ENCODE data around the gene FIBCD1. TPM values are rescaled to one million over a fixed set of nuclear protein-coding genes. Genes with fewer than 3 reads are reported as not detected.

Gene FIBCD1
- total and polyA plus RNA-seq, 2 of the 8 experiments (the other 6 are each of a cell fraction or from before 2014, with no cell fraction given) = 6.1 to 8.8 TPM

DNA sequence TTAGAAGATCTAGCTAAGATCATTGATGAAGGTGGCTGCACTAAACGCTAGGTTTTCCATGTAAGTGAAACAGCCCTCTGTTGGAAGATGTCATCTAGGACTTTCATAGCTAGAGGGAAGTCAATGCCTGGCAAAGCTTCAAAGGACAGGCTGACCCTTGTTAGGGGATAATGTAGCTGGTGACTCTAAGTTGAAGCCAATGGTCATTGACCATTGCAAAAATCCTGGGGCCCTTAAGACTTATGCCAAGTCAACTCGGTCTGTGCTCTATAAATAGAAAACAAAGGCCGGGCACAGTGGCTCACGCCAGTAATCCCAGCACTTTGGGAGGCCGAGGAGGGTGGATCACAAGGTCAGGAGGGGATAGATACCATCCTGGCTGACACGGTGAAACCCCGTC, 26.6 kb upstream of the FIBCD1 start:
- no peak overlapping the region for H2BK12ac ChIP-seq (ENCODE audit: low read depth, low read length)
- H3K18ac ChIP-seq (ENCODE audit: extremely low read depth, low read length) = no peak overlapping the region
- H3K4me3 ChIP-seq (ENCODE audit: extremely low read depth in 1 of 4, insufficient read depth in 2 of 4, low read depth in 3 of 4, low read length in 4 of 4) = no peak overlapping the region
- no peaks in the 10 kb centered on the region for H3K36me3 ChIP-seq (ENCODE audit: control insufficient read depth in 2 of 4, insufficient read depth in 4 of 4, low read length in 3 of 4)
- H3K4me2 ChIP-seq (ENCODE audit: insufficient read depth in 1 of 2, low read depth in 2 of 2, low read length in 2 of 2) = no peak overlapping the region
- no peak overlapping the region for H2AK5ac ChIP-seq (ENCODE audit: low read depth, low read length)
- no peak overlapping the region for H3K27ac ChIP-seq (ENCODE audit: low read depth, low read length)
- no peaks in the 10 kb centered on the region for H3K79me2 ChIP-seq (ENCODE audit: control insufficient read depth in 1 of 2, insufficient read depth in 2 of 2, low read length in 2 of 2)
- H3K27me3 ChIP-seq (replicated peaks in 1 of 4; ENCODE audit: control insufficient read depth in 3 of 4, extremely low read depth in 1 of 4, insufficient read depth in 3 of 4, low read length in 3 of 4) = no peaks in the 10 kb centered on the region
- no peak overlapping the region for H2BK120ac ChIP-seq (replicated peaks; ENCODE audit: low read depth, low read length)
- H3K9me3 ChIP-seq (ENCODE audit: insufficient read depth in 2 of 2, low read depth in 1 of 2, low read length in 1 of 2) = no peaks in the 10 kb centered on the region
- H3K4me1 ChIP-seq (replicated peaks in 1 of 4; ENCODE audit: control insufficient read depth in 3 of 4, insufficient read depth in 4 of 4, low read length in 3 of 4) = no peaks in the 10 kb centered on the region
- H2BK5ac ChIP-seq (ENCODE audit: low read depth, low read length) = no peak overlapping the region
- H3K56ac ChIP-seq (replicated peaks; ENCODE audit: insufficient read length, low read depth, low read length) = no peak overlapping the region
- H3K23me2 ChIP-seq (ENCODE audit: low read depth, low read length) = no peaks in the 10 kb centered on the region
- no peak overlapping the region for H2BK15ac ChIP-seq (ENCODE audit: low read length)
- no peak overlapping the region for H2BK20ac ChIP-seq (ENCODE audit: low read length)
- no peaks in the 10 kb centered on the region for H4K20me1 ChIP-seq (replicated peaks in 1 of 2; ENCODE audit: control insufficient read depth in 1 of 2, insufficient read depth in 2 of 2, low read length in 2 of 2)
- H2AFZ ChIP-seq (ENCODE audit: low read length) = no peak overlapping the region
- ChIA-PET POLR2A (ENCODE audit: partially characterized antibody) (interaction anchor here (1.2 to 1.3 kb wide), 2 partner anchors 14 to 139 kb away, joined by 3 read pairs; no protein-coding TSS in a partner anchor), CTCF (ENCODE audit: partially characterized antibody) (interaction anchor here (0.6 to 1.6 kb wide), 12 partner anchors 11 to 505 kb away, joined by 3 to 6 read pairs (median 4); no protein-coding TSS in a partner anchor)
- 92% methylated on average over 6 of the region's 7 CpGs; no CpG with 5 or more reads in 1 of the 2 experiments for WGBS, 2 experiments (ENCODE audit: extremely low coverage in 1 of 2, insufficient coverage in 1 of 2, insufficient read length in 1 of 2, insufficient replicate concordance in 2 of 2, low coverage in 1 of 2, low lambda C conversion rate in 2 of 2, missing lambda C conversion rate in 1 of 2)
- H3K23ac ChIP-seq (ENCODE audit: insufficient read length) = no peak overlapping the region
- no peak overlapping the region for H3K14ac ChIP-seq (ENCODE audit: insufficient read length)
- no peak overlapping the region for H4K5ac ChIP-seq (ENCODE audit: insufficient read length, low read depth, low read length)
- no peak overlapping the region for H4K91ac ChIP-seq (replicated peaks; ENCODE audit: insufficient read length, low read length)
- no peak overlapping the region for H3K4ac ChIP-seq (replicated peaks; ENCODE audit: insufficient read length, low read depth, low read length)
- H3K79me1 ChIP-seq (ENCODE audit: low read depth, low read length) = no peaks in the 10 kb centered on the region
- FAIRE-seq (no peak), DNase-seq (ENCODE audit: low read depth in 1 of 2, low spot score in 2 of 2) (no peak)
- no peak overlapping the region for H4K8ac ChIP-seq (ENCODE audit: extremely low read depth, insufficient read depth, low read length)
- H3K9ac ChIP-seq (replicated peaks in 1 of 4; ENCODE audit: extremely low read depth in 1 of 4, low read depth in 3 of 4, low read length in 3 of 4) = no peak overlapping the region
- TF ChIP-seq CHD1 (IDR thresholded peaks at IDR 0.05; ENCODE audit: low read depth, low read length) = no peak
- no peak for TF ChIP-seq MAFK (IDR thresholded peaks at IDR 0.05; ENCODE audit: low read depth, low read length)
- no peak for TF ChIP-seq NRF1 (IDR thresholded peaks at IDR 0.05; ENCODE audit: low read depth, low read length)
- TF ChIP-seq ASH2L (IDR thresholded peaks at IDR 0.05; ENCODE audit: low read length) = no peak
- TF ChIP-seq CEBPB (IDR thresholded peaks at IDR 0.05; ENCODE audit: low read depth, low read length) = no peak
- no peak for TF ChIP-seq RXRA (IDR thresholded peaks at IDR 0.05; ENCODE audit: insufficient read depth, low read depth, low read length)
- TF ChIP-seq FOSL1 (IDR thresholded peaks at IDR 0.05; ENCODE audit: insufficient read depth, low read depth, low read length) = no peak
- no peak for TF ChIP-seq SP4 (IDR thresholded peaks at IDR 0.05; ENCODE audit: low read length)
- no peak for TF ChIP-seq POLR2A (IDR thresholded peaks at IDR 0.05; ENCODE audit: control extremely low read depth in 1 of 2, low read depth in 2 of 2, low read length in 2 of 2)
- TF ChIP-seq TCF12 (IDR thresholded peaks at IDR 0.05; ENCODE audit: low read depth, low read length) = no peak
- no peak for TF ChIP-seq EP300 (IDR thresholded peaks at IDR 0.05; ENCODE audit: borderline replicate concordance in 1 of 2, low read depth in 2 of 2, low read length in 2 of 2)
